Caco-2 (cell line): ENCODE measurements around the gene SV2C. TPM values are rescaled to one million over a fixed set of nuclear protein-coding genes. Genes with fewer than 3 reads are reported as not detected.

ENCODE experiments used
- BruUV-seq: library from RNA; stranded (reverse); fragments of 400-500 nt; replicated peaks from 2 replicates; lab custom pipeline; 2021; lab: Mats Ljungman, UMichigan
- CTCF ChIA-PET: fragments of 300-600 bp; sonication (Branson Sonifier 250); formaldehyde crosslinking; loops from one replicate; lab custom pipeline; 2022; ENCODE audit warnings: antibody characterized with exemption; lab: Charles Lee
- POLR2A ChIA-PET: fragments of 300-600 bp; sonication (Branson Sonifier 250); formaldehyde crosslinking; loops from one replicate; lab custom pipeline; 2022; ENCODE audit warnings: antibody characterized with exemption; lab: Charles Lee
- DNase-seq, 2 experiments: peaks; one replicate each; pipeline versions ENCODE4 v3.0.0 to v3.0.0-alpha.2; 2020 to 2022
- H3K27me3 ChIP-seq: replicated peaks from 2 replicates; pipeline ENCODE4 v1.6.0; 2011; ENCODE audit warnings: low read length; ENCODE audit not compliant: control insufficient read depth, insufficient read depth
- H3K36me3 ChIP-seq: 2 replicates; pipeline ENCODE4 v1.5.1; 2011; ENCODE audit warnings: low read length; ENCODE audit not compliant: control insufficient read depth, insufficient read depth
- H3K4me1 ChIP-seq: fragments of 250-450 bp; sonication (Bioruptor Pico); 2 replicates; pipeline ENCODE4 v1.5.1; 2020; ENCODE audit warnings: mild to moderate bottlenecking
- H3K4me3 ChIP-seq: 2 replicates; pipeline ENCODE4 v1.5.1; 2011; ENCODE audit warnings: low read depth, mild to moderate bottlenecking, control low read depth, low read length
- H3K9me3 ChIP-seq: fragments of 250-450 bp; sonication (Bioruptor Pico); 2 replicates; pipeline ENCODE4 v1.5.1; 2020; ENCODE audit warnings: mild to moderate bottlenecking, moderate library complexity
- H3K27ac Mint-ChIP-seq: one replicate; pipeline ENCODE4 v1.8.0; 2022; ENCODE audit warnings: mixed read lengths; ENCODE audit not compliant: unreplicated experiment
- H3K27me3 Mint-ChIP-seq: one replicate; pipeline ENCODE4 v1.8.0; 2022; ENCODE audit warnings: mixed read lengths; ENCODE audit not compliant: insufficient read depth, unreplicated experiment
- H3K36me3 Mint-ChIP-seq: one replicate; pipeline ENCODE4 v1.8.0; 2022; ENCODE audit warnings: mild to moderate bottlenecking, mixed read lengths; ENCODE audit not compliant: insufficient read depth, unreplicated experiment
- H3K4me1 Mint-ChIP-seq: one replicate; pipeline ENCODE4 v1.8.0; 2022; ENCODE audit warnings: low read depth, mixed read lengths; ENCODE audit not compliant: unreplicated experiment
- H3K4me3 Mint-ChIP-seq: one replicate; pipeline ENCODE4 v1.8.0; 2022; ENCODE audit warnings: mild to moderate bottlenecking, moderate library complexity, mixed read lengths; ENCODE audit not compliant: unreplicated experiment
- H3K9me3 Mint-ChIP-seq: one replicate; pipeline ENCODE4 v1.8.0; 2022; ENCODE audit warnings: mixed read lengths; ENCODE audit not compliant: unreplicated experiment
- intact Hi-C: fragments of 100-400 bp; cut with micrococcal nuclease; formaldehyde crosslinking; loops from one replicate; pipeline ENCODE4 v1.10.0; 2022; ENCODE audit not compliant: unreplicated experiment
- total RNA-seq: library from RNA; stranded (reverse); gene quantifications from 2 replicates; pipeline ENCODE4 v1.2.3, GENCODE V29; 2022
- TF ChIP-seq, protein P1 (sequence below), 2 experiments: fragments of 200-600 bp in 1 of 2; IDR thresholded peaks; 1 replicate in 1 of 2; 2 replicates in 1 of 2; pipeline versions ENCODE4 v1.5.1 to v1.8.0; 2011 to 2022; ENCODE audit warnings: antibody characterized with exemption in 1 of 2, control low read depth in 1 of 2, inconsistent platforms in 1 of 2, low read depth in 1 of 2, low read length in 1 of 2, mild to moderate bottlenecking in 1 of 2, moderate library complexity in 1 of 2; ENCODE audit not compliant: insufficient read depth in 1 of 2, severe bottlenecking in 1 of 2, unreplicated experiment in 1 of 2

SV2C gene
- total RNA-seq, 1 experiment from 2014 or later = not detected

DNA sequence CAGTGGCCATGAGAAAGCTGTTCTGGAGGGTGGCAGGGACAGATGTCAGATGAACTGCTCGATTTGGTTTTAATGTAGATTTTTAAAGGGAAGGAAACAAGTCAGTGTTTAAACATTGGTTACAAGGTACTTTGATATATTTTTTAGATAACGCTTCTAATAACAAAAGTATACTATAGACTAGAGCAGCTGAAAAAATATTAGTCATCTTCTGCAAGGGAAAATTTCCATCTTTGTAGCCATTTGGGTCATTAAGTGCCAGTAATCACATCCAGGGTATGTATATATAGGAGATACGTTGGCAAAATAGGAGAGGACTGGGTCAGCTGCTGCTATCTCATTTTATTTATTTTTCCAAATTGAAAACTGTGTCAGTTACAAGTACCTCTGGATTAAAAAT lies 69.0 kb downstream of the SV2C start:
- no peaks in the 10 kb centered on the region for H3K36me3 Mint-ChIP-seq
- POLR2A ChIA-PET = no interaction called here
- Histone ChIP-seq H3K4me3 (no peak overlapping the region), H3K27me3 (peaks cover 1% of the 10 kb centered on the region; the same call in 1 of the 2 replicates), H3K36me3 (no peaks in the 10 kb centered on the region), H3K9me3 (no peaks in the 10 kb centered on the region), H3K4me1 (no peaks in the 10 kb centered on the region)
- CTCF ChIA-PET = interaction anchor here (0.9 to 1.7 kb wide), 2 partner anchors 12 to 23 kb away, joined by 3 to 4 read pairs; no protein-coding TSS in a partner anchor
- BruUV-seq = no TSS peak
- TF ChIP-seq, protein P1, sequence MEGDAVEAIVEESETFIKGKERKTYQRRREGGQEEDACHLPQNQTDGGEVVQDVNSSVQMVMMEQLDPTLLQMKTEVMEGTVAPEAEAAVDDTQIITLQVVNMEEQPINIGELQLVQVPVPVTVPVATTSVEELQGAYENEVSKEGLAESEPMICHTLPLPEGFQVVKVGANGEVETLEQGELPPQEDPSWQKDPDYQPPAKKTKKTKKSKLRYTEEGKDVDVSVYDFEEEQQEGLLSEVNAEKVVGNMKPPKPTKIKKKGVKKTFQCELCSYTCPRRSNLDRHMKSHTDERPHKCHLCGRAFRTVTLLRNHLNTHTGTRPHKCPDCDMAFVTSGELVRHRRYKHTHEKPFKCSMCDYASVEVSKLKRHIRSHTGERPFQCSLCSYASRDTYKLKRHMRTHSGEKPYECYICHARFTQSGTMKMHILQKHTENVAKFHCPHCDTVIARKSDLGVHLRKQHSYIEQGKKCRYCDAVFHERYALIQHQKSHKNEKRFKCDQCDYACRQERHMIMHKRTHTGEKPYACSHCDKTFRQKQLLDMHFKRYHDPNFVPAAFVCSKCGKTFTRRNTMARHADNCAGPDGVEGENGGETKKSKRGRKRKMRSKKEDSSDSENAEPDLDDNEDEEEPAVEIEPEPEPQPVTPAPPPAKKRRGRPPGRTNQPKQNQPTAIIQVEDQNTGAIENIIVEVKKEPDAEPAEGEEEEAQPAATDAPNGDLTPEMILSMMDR (IDR thresholded peaks at IDR 0.05; ENCODE audit: insufficient read depth in 1 of 2, low read depth in 1 of 2, low read length in 1 of 2, severe bottlenecking in 1 of 2, unreplicated experiment in 1 of 2) = no peak
- no peaks in the 10 kb centered on the region for H3K9me3 Mint-ChIP-seq
- DNase-seq = no peak
- H3K4me1 Mint-ChIP-seq = no peaks in the 10 kb centered on the region
- peaks cover 31% of the 10 kb centered on the region for H3K27me3 Mint-ChIP-seq
- intact Hi-C loops = no loop called here
- no peak overlapping the region for H3K27ac Mint-ChIP-seq
- no peak overlapping the region for H3K4me3 Mint-ChIP-seq

DNA sequence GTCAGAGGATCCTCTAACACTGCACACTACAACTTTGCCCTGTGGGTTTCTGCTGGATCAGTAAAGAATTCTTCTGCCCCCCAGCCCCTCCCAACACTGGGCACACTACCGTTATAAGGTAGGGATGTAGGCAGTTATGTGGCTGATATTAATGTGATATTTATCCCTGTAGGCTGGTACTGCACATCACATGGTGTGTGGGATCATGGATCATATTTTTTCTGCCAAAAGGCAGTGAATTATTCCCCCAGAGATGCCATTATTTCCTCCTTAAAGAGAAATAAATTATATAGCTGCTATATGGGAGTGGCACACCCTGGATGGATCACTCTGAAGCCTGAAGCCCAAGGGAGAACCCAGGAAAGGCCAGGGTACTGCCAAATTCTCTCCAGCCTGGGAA lies 69.5 kb downstream of the SV2C start:
- Mint-ChIP-seq H3K27ac (no peak overlapping the region), H3K9me3 (no peaks in the 10 kb centered on the region), H3K4me3 (no peak overlapping the region), H3K4me1 (no peaks in the 10 kb centered on the region), H3K36me3 (no peaks in the 10 kb centered on the region), H3K27me3 (peaks cover 31% of the 10 kb centered on the region)
- TF ChIP-seq, protein P1 (IDR thresholded peaks at IDR 0.05; ENCODE audit: insufficient read depth in 1 of 2, low read depth in 1 of 2, low read length in 1 of 2, severe bottlenecking in 1 of 2, unreplicated experiment in 1 of 2) = no peak
- H3K4me1 ChIP-seq = no peaks in the 10 kb centered on the region
- H3K4me3 ChIP-seq = no peak overlapping the region
- no peak for DNase-seq
- H3K36me3 ChIP-seq = no peaks in the 10 kb centered on the region
- BruUV-seq = no TSS peak
- peaks cover 1% of the 10 kb centered on the region; the same call in 1 of the 2 replicates for H3K27me3 ChIP-seq
- H3K9me3 ChIP-seq = no peaks in the 10 kb centered on the region
- CTCF ChIA-PET = interaction anchor here (0.9 to 1.7 kb wide), 2 partner anchors 11 to 22 kb away, joined by 3 to 4 read pairs; no protein-coding TSS in a partner anchor
- POLR2A ChIA-PET = no interaction called here
- intact Hi-C loops = no loop called here

DNA sequence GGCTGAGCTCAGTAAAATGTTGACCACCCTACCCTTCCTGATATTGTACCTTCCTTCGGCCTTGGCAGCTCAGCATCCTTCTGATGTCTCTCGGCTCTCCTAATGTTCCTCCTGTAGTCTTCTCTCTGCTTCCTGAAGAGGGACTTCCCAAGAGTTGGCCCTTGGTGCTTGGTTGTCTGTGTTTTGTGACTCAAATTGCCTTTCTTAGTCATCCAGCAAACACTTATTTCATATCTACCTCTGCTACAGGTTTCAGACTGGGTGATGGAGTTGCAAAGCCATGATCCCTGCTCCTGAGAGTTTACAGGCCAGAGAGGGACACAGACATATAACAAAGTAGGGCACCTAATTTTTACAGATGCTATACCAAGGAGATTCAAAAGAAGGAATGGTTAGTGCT lies 70.1 kb downstream of the SV2C start:
- DNase-seq = no peak
- H3K9me3 Mint-ChIP-seq = no peaks in the 10 kb centered on the region
- no TSS peak for BruUV-seq
- no peaks in the 10 kb centered on the region for H3K36me3 Mint-ChIP-seq
- H3K4me1 Mint-ChIP-seq = no peaks in the 10 kb centered on the region
- ChIA-PET POLR2A (no interaction called here), CTCF (interaction anchor here (1.7 kb wide), 1 partner anchor 22 kb away, joined by 4 read pairs; no protein-coding TSS in a partner anchor)
- TF ChIP-seq, protein P1 (IDR thresholded peaks at IDR 0.05; ENCODE audit: insufficient read depth in 1 of 2, low read depth in 1 of 2, low read length in 1 of 2, severe bottlenecking in 1 of 2, unreplicated experiment in 1 of 2) = no peak
- Histone ChIP-seq H3K4me3 (no peak overlapping the region), H3K27me3 (peaks cover 1% of the 10 kb centered on the region; the same call in 1 of the 2 replicates), H3K4me1 (no peaks in the 10 kb centered on the region), H3K9me3 (no peaks in the 10 kb centered on the region), H3K36me3 (no peaks in the 10 kb centered on the region)
- peaks cover 34% of the 10 kb centered on the region for H3K27me3 Mint-ChIP-seq
- intact Hi-C loops = no loop called here
- no peak overlapping the region for H3K27ac Mint-ChIP-seq
- no peak overlapping the region for H3K4me3 Mint-ChIP-seq
